GM12878 (cell line): ENCODE data around the gene CHD5. TPM values are rescaled to one million over a fixed set of nuclear protein-coding genes. Genes with fewer than 3 reads are reported as not detected.

Experiments
- ATAC-seq: fragments of 200-7000 bp; cut with Tn5 transposase; 3 replicates; pipeline ENCODE4 v1.9.1; 2020; ENCODE audit warnings: mild to moderate bottlenecking, moderate library complexity
- BruUV-seq: library from RNA; stranded (reverse); fragments of 400-500 nt; replicated peaks from 2 replicates; lab custom pipeline; 2021; lab: Mats Ljungman, UMichigan
- CTCF ChIA-PET: fragments of 300-600 bp; sonication (Branson Sonifier 250); formaldehyde crosslinking; extraction: SDS; loops from one replicate; lab custom pipeline; 2021; ENCODE audit warnings: inconsistent platforms; lab: Yijun Ruan, JAX
- POLR2A ChIA-PET: fragments of 350-600 bp; formaldehyde crosslinking; extraction: SDS; loops from one replicate; lab custom pipeline; 2021; ENCODE audit warnings: inconsistent platforms; lab: Charles Lee
- RAD21 ChIA-PET: fragments of 300-600 bp; sonication (Branson Sonifier 250); formaldehyde crosslinking; loops from one replicate; lab custom pipeline; 2023; ENCODE audit warnings: antibody characterized with exemption; ENCODE audit not compliant: unreplicated experiment; lab: Charles Lee
- SMC1A ChIA-PET: fragments of 300-600 bp; sonication (Branson Sonifier 250); formaldehyde crosslinking; loops from one replicate; lab custom pipeline; 2023; ENCODE audit not compliant: unreplicated experiment, uncharacterized antibody; lab: Charles Lee
- DNase-seq: peaks from one replicate; pipeline ENCODE4 v3.0.0-alpha.2; 2011; ENCODE audit warnings: low read depth, low spot score
- FAIRE-seq: peaks from 3 replicates; lab custom pipeline; 2011; peaks lifted over from hg19 to GRCh38; lab: Jason Lieb, UNC
- H2AFZ ChIP-seq: 2 replicates; pipeline ENCODE4 v1.6.0; 2011; ENCODE audit warnings: low read depth, low read length, control low read depth; ENCODE audit not compliant: control insufficient read depth
- H3K27ac ChIP-seq: 2 replicates; pipeline ENCODE4 v1.5.1; 2011; ENCODE audit warnings: control low read depth; ENCODE audit not compliant: control insufficient read depth, insufficient read depth
- H3K27me3 ChIP-seq, 2 experiments: replicated peaks in 1 of 2; 2 replicates each; pipeline versions ENCODE4 v1.6.0 to v1.6.1; 2011; ENCODE audit warnings: low read length in 1 of 2; ENCODE audit not compliant: control insufficient read depth in 2 of 2, insufficient read depth in 2 of 2
- H3K36me3 ChIP-seq, 2 experiments: 2 replicates each; pipeline ENCODE4 v1.5.1; 2011; ENCODE audit warnings: low read length in 1 of 2; ENCODE audit not compliant: control insufficient read depth in 2 of 2, insufficient read depth in 2 of 2
- H3K4me1 ChIP-seq: 2 replicates; pipeline ENCODE4 v1.6.1; 2011; ENCODE audit warnings: mild to moderate bottlenecking, low read length, moderate library complexity, mixed read lengths; ENCODE audit not compliant: control insufficient read depth, insufficient read depth
- H3K4me2 ChIP-seq: 2 replicates; pipeline ENCODE4 v1.6.0; 2011; ENCODE audit warnings: control low read depth; ENCODE audit not compliant: control insufficient read depth, insufficient read depth
- H3K4me3 ChIP-seq: fragments of 200-600 bp; sonication (generic); 2 replicates; pipeline ENCODE4 v1.5.1; 2016
- H3K79me2 ChIP-seq: 2 replicates; pipeline ENCODE4 v1.6.0; 2011; ENCODE audit warnings: low read length; ENCODE audit not compliant: control insufficient read depth, insufficient read depth
- H3K9ac ChIP-seq: 2 replicates; pipeline ENCODE4 v1.8.0; 2011; ENCODE audit warnings: low read length, control low read depth, mixed read lengths; ENCODE audit not compliant: control insufficient read depth, insufficient read depth
- H3K9me3 ChIP-seq: replicated peaks from 3 replicates; pipeline ENCODE4 v1.5.1; 2011; ENCODE audit warnings: mild to moderate bottlenecking, low read length; ENCODE audit not compliant: control insufficient read depth, insufficient read depth
- H4K20me1 ChIP-seq: 2 replicates; pipeline ENCODE4 v1.6.0; 2011; ENCODE audit not compliant: control insufficient read depth, insufficient read depth
- CBX5 ChIP-seq: sonication (generic); IDR thresholded peaks from 2 replicates; pipeline ENCODE4 v1.6.1; 2016; ENCODE audit warnings: low read depth, moderate library complexity, mild to moderate bottlenecking, inconsistent platforms
- CEBPZ ChIP-seq: fragments of 150-350 bp; IDR thresholded peaks from 2 replicates; pipeline ENCODE4 v1.6.1; 2016; ENCODE audit warnings: low read depth, low read length
- CHD1 ChIP-seq: IDR thresholded peaks from 2 replicates; pipeline ENCODE4 v1.6.1; 2012; ENCODE audit warnings: low read depth, low read length, improper control_type of control experiment
- CTCF ChIP-seq, 3 experiments: IDR thresholded peaks in 2 of 3; conservative IDR thresholded peaks in 1 of 3; 2 replicates each; pipeline ENCODE4 v1.5.1; 2011; ENCODE audit warnings: low read depth in 3 of 3, low read length in 3 of 3, mild to moderate bottlenecking in 3 of 3, control low read depth in 2 of 3, moderate library complexity in 2 of 3, inconsistent platforms in 1 of 3, mixed read lengths in 1 of 3; ENCODE audit not compliant: control insufficient read depth in 2 of 3, insufficient read depth in 1 of 3; ENCODE audit errors: extremely low read depth in 1 of 3
- E2F8 ChIP-seq: fragments of 450-650 bp; IDR thresholded peaks from 2 replicates; pipeline ENCODE4 v1.6.1; 2018; ENCODE audit warnings: mild to moderate bottlenecking, low read depth, moderate library complexity; ENCODE audit not compliant: partially characterized antibody
- EED ChIP-seq: sonication (generic); IDR thresholded peaks from 2 replicates; pipeline ENCODE4 v1.6.1; 2016; ENCODE audit warnings: antibody characterized with exemption, low read depth
- GABPA ChIP-seq: IDR thresholded peaks from 2 replicates; pipeline ENCODE4 v1.6.1; 2014; ENCODE audit warnings: antibody characterized with exemption, low read depth, mild to moderate bottlenecking, inconsistent platforms
- KAT2A ChIP-seq: conservative IDR thresholded peaks from 2 replicates; pipeline ENCODE4 v1.6.1; 2011; ENCODE audit warnings: low read depth, low read length; ENCODE audit not compliant: control insufficient read depth
- MTA3 ChIP-seq: IDR thresholded peaks from 2 replicates; pipeline ENCODE4 v1.6.1; 2012; ENCODE audit warnings: low read length, inconsistent platforms, borderline replicate concordance
- NR2C2 ChIP-seq: IDR thresholded peaks from 2 replicates; pipeline ENCODE4 v1.6.1; 2011; ENCODE audit warnings: borderline replicate concordance, low read depth; ENCODE audit not compliant: control insufficient read depth, insufficient read length
- RB1 ChIP-seq: fragments of 450-650 bp; formaldehyde crosslinking; IDR thresholded peaks from 2 replicates; pipeline ENCODE4 v1.6.1; 2017; ENCODE audit warnings: mild to moderate bottlenecking, borderline replicate concordance
- RFX5 ChIP-seq: IDR thresholded peaks from 2 replicates; pipeline ENCODE4 v1.6.1; 2011; ENCODE audit warnings: low read depth, low read length, improper control_type of control experiment
- SIX5 ChIP-seq: IDR thresholded peaks from 2 replicates; pipeline ENCODE4 v1.6.1; 2011; ENCODE audit warnings: mild to moderate bottlenecking, low read depth, low read length, moderate library complexity; ENCODE audit not compliant: severe bottlenecking
- SMAD1 ChIP-seq: fragments of 450-650 bp; IDR thresholded peaks from 2 replicates; pipeline ENCODE4 v1.6.1; 2018; ENCODE audit warnings: mild to moderate bottlenecking, low read depth; ENCODE audit not compliant: partially characterized antibody
- SP1 ChIP-seq: IDR thresholded peaks from one replicate; pipeline ENCODE4 v1.6.1; 2011; ENCODE audit warnings: low read depth, low read length
- USF2 ChIP-seq: IDR thresholded peaks from 2 replicates; pipeline ENCODE4 v1.6.1; 2011; ENCODE audit warnings: low read depth, low read length, improper control_type of control experiment, borderline replicate concordance
- WGBS: methylation state at CpG from one replicate; pipeline ENCODE4 v1.1.6; 2016; ENCODE audit warnings: low lambda C conversion rate; ENCODE audit not compliant: insufficient replicate concordance, insufficient coverage; ENCODE audit errors: missing lambda C conversion rate; 5-methylcytosine and 5-hydroxymethylcytosine counted together
- in situ Hi-C: fragments of 300-500 bp; cut with MboI; formaldehyde crosslinking; loops from 9 replicates; pipeline ENCODE4 v1.14.3; 2018; ENCODE audit warnings: mixed read lengths
- intact Hi-C: fragments of 100-400 bp; cut with micrococcal nuclease; formaldehyde crosslinking; loops from one replicate; pipeline ENCODE4 v1.14.2; 2022; ENCODE audit not compliant: unreplicated experiment
- polyA plus RNA-seq, 11 experiments: library from polyadenylated mRNA; depleted of rRNA in 4 of 11; unstranded in 6 of 11; stranded (reverse) in 5 of 11; fragments of >200 nt; fragmentation: Nextera tagmentation in 4 of 11; fragmentation: Illumina TruSeq in 1 of 11; extraction: Ambion mirVana in 4 of 11; extraction: Trizol in 1 of 11; gene quantifications; 1 replicate in 1 of 11; 2 replicates in 10 of 11; pipeline versions ENCODE4 v1.2.1 to v1.2.3, GENCODE V29; 2011 to 2016; ENCODE audit warnings: inconsistent platforms in 2 of 11, missing spikeins in 2 of 11, low read depth in 1 of 11
- total RNA-seq, 4 experiments: library from RNA; depleted of rRNA in 3 of 4; stranded (reverse); fragments of >200 nt in 3 of 4; fragmentation: Illumina TruSeq in 1 of 4; extraction: Trizol in 1 of 4; gene quantifications; 2 replicates each; pipeline versions ENCODE4 v1.2.1 to v1.2.3, GENCODE V29; 2013 to 2021

CHD5 gene
- total and polyA plus RNA-seq, 10 of the 15 experiments (the other 5 are each of a cell fraction or from before 2014, with no cell fraction given), result 0.03 to 0.49 (median 0.13) TPM; not detected in 3

GRCh38 chr1:6165441-6165985 lies 14.6 kb downstream of the CHD5 start:
- RAD21 ChIA-PET, result no interaction called here
- no peak for TF ChIP-seq MTA3
- no peak for TF ChIP-seq CBX5
- no peak for TF ChIP-seq NR2C2
- TF ChIP-seq CEBPZ, result no peak
- no peak for TF ChIP-seq CHD1
- TF ChIP-seq CTCF (IDR thresholded peaks at IDR 0.05 in 2 of 3, conservative IDR thresholded peaks at IDR 0.05 in 1 of 3; ENCODE audit: control insufficient read depth in 2 of 3, extremely low read depth in 1 of 3, insufficient read depth in 1 of 3, low read depth in 3 of 3, low read length in 3 of 3), result no peak
- no peak for TF ChIP-seq EED
- no peak for TF ChIP-seq RB1
- no peak for TF ChIP-seq KAT2A
- no peak for TF ChIP-seq SMAD1
- no peak for TF ChIP-seq GABPA
- no peak for TF ChIP-seq SP1
- TF ChIP-seq USF2, result no peak
- TF ChIP-seq SIX5, result no peak
- TF ChIP-seq E2F8, result no peak
- no peak for TF ChIP-seq RFX5

More at GRCh38 chr1:6165441-6165985, 14.6 kb downstream of the CHD5 start:
- DNase-seq, result no peak
- no peak overlapping the region for H3K9ac ChIP-seq
- H3K27me3 ChIP-seq, result no peaks in the 10 kb centered on the region; a peak in 2 of 4 replicates
- H3K79me2 ChIP-seq, result no peaks in the 10 kb centered on the region
- ChIA-PET CTCF (no interaction called here), SMC1A (no interaction called here), POLR2A (no interaction called here)
- H3K36me3 ChIP-seq, result no peaks in the 10 kb centered on the region
- no peak overlapping the region for H3K4me2 ChIP-seq
- no peaks in the 10 kb centered on the region for H3K9me3 ChIP-seq
- no peak for ATAC-seq
- no peak overlapping the region for H3K4me3 ChIP-seq
- no peaks in the 10 kb centered on the region for H3K4me1 ChIP-seq
- FAIRE-seq, result no peak
- in situ Hi-C loops, result no loop called here
- WGBS, result 15% methylated on average over 12 of the region's 12 CpGs
- no TSS peak for BruUV-seq
- no peak overlapping the region for H2AFZ ChIP-seq
- intact Hi-C loops, result loop anchor here (5.0 kb wide), 1 partner anchor 48 kb away; no protein-coding TSS in a partner anchor
- H3K27ac ChIP-seq, result no peak overlapping the region
- H4K20me1 ChIP-seq, result no peaks in the 10 kb centered on the region
